HL-60 (cell line): Measurements from ENCODE around the gene RYR2.

ENCODE experiments used
- CTCF ChIP-seq: IDR thresholded peaks from one replicate; pipeline ENCODE4 v1.5.1; 2011; ENCODE audit warnings: low read length, control low read depth, inconsistent platforms; ENCODE audit not compliant: insufficient read depth
- GABPA ChIP-seq: IDR thresholded peaks from 2 replicates; pipeline ENCODE4 v1.6.1; 2012; ENCODE audit warnings: low read depth
- POLR2AphosphoS5 ChIP-seq: IDR thresholded peaks from 2 replicates; pipeline ENCODE4 v1.6.1; 2012; ENCODE audit warnings: low read depth
- REST ChIP-seq: IDR thresholded peaks from 2 replicates; pipeline ENCODE4 v1.6.1; 2012; ENCODE audit warnings: low read depth; ENCODE audit not compliant: insufficient replicate concordance
- SPI1 ChIP-seq: IDR thresholded peaks from 2 replicates; pipeline ENCODE4 v1.6.1; 2012; ENCODE audit warnings: low read depth, mild to moderate bottlenecking, borderline replicate concordance

GRCh38 chr1:237556911-237557310 is 514.9 kb downstream of the RYR2 start:
- TF ChIP-seq CTCF (no peak), POLR2AphosphoS5 (no peak), GABPA (no peak), SPI1 (no peak), REST (no peak)
